CD4-positive, alpha-beta T cell treated with Interleukin-6 at 100 ng/mL for 8 hours (primary cell): ENCODE measurements around the gene QRICH2.
"Not testable (repeated sequence)": the region's sequence is repeated elsewhere in the genome, so short reads cannot be mapped to it uniquely, and the experiment has no call there.

Source experiments
- DNase-seq: peaks from one replicate; pipeline ENCODE4 v3.0.0-alpha.2; 2020; ENCODE audit warnings: mixed read lengths, low spot score

QRICH2 gene

GRCh38 chr17:76277300-76278267 is 30.5 kb downstream of the QRICH2 start:
- DNase-seq = no peak

GRCh38 chr17:76276461-76277299 is 31.4 kb downstream of the QRICH2 start:
- DNase-seq = no peak

GRCh38 chr17:76276069-76276431 is 32.0 kb downstream of the QRICH2 start:
- DNase-seq = no peak

GRCh38 chr17:76275382-76276068 is 32.6 kb downstream of the QRICH2 start:
- no peak for DNase-seq

GRCh38 chr17:76274112-76274956 is 33.7 kb downstream of the QRICH2 start:
- no peak for DNase-seq

- no peak for DNase-seq
Observed at GRCh38 chr17:76273445-76274111, 34.5 kb downstream of the QRICH2 start.

GRCh38 chr17:76272541-76273444 is 35.3 kb downstream of the QRICH2 start:
- no peak for DNase-seq

GRCh38 chr17:76271669-76272540 is 36.2 kb downstream of the QRICH2 start:
- peak; percentile 59 for DNase-seq

GRCh38 chr17:76270770-76271668 is 37.1 kb downstream of the QRICH2 start:
- no peak for DNase-seq

GRCh38 chr17:76270127-76270592 is 37.9 kb downstream of the QRICH2 start:
- no peak for DNase-seq

- no peak for DNase-seq
Observed at GRCh38 chr17:76268991-76269981, 38.8 kb downstream of the QRICH2 start.

- peak; percentile 77 for DNase-seq
Observed at GRCh38 chr17:76268015-76268749, 39.9 kb downstream of the QRICH2 start.

- not testable (repeated sequence) for DNase-seq
Observed at GRCh38 chr17:76267581-76268001, 40.5 kb downstream of the QRICH2 start.

- DNase-seq = no peak
Observed at GRCh38 chr17:76267051-76267576, 41.0 kb downstream of the QRICH2 start.

GRCh38 chr17:76266244-76266938 is 41.7 kb downstream of the QRICH2 start:
- no peak for DNase-seq
